Left ventricle myocardium inferior (tissue), 1 donor: ENCODE measurements around the gene MALRD1. TPM values are rescaled to one million over a fixed set of nuclear protein-coding genes. Genes with fewer than 3 reads are reported as not detected.

ENCODE experiments used
- DNase-seq: peaks from one replicate; pipeline ENCODE4 v3.0.0-alpha.2; 2020
- H3K27ac ChIP-seq: fragments of 200-600 bp; replicated peaks from 2 replicates; pipeline ENCODE4 v1.8.0; 2021
- H3K27me3 ChIP-seq: fragments of 200-600 bp; 2 replicates; pipeline ENCODE4 v1.8.0; 2021; ENCODE audit warnings: low read depth
- H3K36me3 ChIP-seq: fragments of 200-600 bp; 2 replicates; pipeline ENCODE4 v1.8.0; 2021
- H3K4me1 ChIP-seq: fragments of 200-600 bp; 2 replicates; pipeline ENCODE4 v1.8.0; 2021
- H3K4me3 ChIP-seq: fragments of 200-600 bp; 2 replicates; pipeline ENCODE4 v1.8.0; 2021; ENCODE audit warnings: mild to moderate bottlenecking, moderate library complexity
- H3K9me3 ChIP-seq: fragments of 200-600 bp; replicated peaks from 2 replicates; pipeline ENCODE4 v1.8.0; 2021
- intact Hi-C: fragments of 100-400 bp; cut with micrococcal nuclease; formaldehyde crosslinking; loops from one replicate; pipeline ENCODE4 v1.11.0; 2022
- total RNA-seq: library from RNA; stranded (reverse); fragmentation: NEBNext Ultra II Directional; extraction: Animal tissue kit (Norgen Biotek cat#: 25700); gene quantifications from one replicate; pipeline ENCODE4 v1.2.1, GENCODE V29; 2021
- TF ChIP-seq, protein P1 (sequence below): fragments of 200-600 bp; IDR thresholded peaks from 2 replicates; pipeline ENCODE4 v1.8.0; 2021; ENCODE audit warnings: antibody characterized with exemption, mild to moderate bottlenecking, borderline replicate concordance
- donor health status: DM: no; HTN: yes; CAD: no; lungs with severe emphysema.

Gene MALRD1
- total RNA-seq, 1 donor from 2014 or later = 0.47 TPM

DNA sequence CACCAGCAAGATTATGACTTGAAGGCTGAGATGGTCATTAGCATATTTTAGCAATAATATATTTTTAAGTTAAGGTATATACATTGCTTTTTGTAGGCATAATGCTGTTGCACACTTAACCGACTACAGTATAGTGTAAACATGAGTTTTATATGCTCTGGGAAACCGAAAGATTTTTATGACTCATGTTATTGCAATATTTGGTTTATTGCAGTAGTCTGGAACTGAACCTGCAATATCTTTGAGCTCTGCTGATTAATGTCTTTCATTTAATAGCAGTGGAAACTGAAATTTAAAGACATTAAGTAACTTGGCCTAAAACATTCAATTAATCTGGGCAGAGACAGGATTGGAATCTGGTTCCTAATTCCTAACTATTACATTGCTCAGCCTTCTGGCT is 500.9 kb downstream of the MALRD1 start:
- H3K9me3 ChIP-seq = peaks cover 6% of the 10 kb centered on the region
- H3K36me3 ChIP-seq = no peaks in the 10 kb centered on the region
- TF ChIP-seq, protein P1, sequence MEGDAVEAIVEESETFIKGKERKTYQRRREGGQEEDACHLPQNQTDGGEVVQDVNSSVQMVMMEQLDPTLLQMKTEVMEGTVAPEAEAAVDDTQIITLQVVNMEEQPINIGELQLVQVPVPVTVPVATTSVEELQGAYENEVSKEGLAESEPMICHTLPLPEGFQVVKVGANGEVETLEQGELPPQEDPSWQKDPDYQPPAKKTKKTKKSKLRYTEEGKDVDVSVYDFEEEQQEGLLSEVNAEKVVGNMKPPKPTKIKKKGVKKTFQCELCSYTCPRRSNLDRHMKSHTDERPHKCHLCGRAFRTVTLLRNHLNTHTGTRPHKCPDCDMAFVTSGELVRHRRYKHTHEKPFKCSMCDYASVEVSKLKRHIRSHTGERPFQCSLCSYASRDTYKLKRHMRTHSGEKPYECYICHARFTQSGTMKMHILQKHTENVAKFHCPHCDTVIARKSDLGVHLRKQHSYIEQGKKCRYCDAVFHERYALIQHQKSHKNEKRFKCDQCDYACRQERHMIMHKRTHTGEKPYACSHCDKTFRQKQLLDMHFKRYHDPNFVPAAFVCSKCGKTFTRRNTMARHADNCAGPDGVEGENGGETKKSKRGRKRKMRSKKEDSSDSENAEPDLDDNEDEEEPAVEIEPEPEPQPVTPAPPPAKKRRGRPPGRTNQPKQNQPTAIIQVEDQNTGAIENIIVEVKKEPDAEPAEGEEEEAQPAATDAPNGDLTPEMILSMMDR = no peak
- no peak overlapping the region for H3K27ac ChIP-seq
- no peak overlapping the region for H3K4me3 ChIP-seq
- no peaks in the 10 kb centered on the region for H3K4me1 ChIP-seq
- H3K27me3 ChIP-seq = no peaks in the 10 kb centered on the region
- intact Hi-C loops = no loop called here
- DNase-seq = no peak

DNA sequence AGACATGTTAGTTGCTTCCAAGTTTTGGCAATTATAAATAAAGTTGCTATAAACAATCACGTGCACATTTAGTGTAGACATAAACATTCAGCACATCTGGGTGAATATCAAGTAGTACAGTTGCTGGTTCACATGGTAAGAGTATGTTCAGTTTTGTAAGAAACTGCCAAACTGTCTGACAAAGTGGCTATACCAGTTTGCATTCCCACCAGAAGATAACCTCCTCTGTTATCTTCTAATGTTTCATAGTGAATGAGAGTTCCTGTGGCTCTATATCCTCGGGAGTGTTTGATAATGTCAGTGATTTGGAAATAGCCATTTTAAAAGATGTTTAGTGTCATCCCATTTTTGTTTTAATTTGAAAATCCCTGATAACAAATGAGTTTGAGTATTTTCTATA is 508.1 kb downstream of the MALRD1 start:
- intact Hi-C loops = no loop called here
- no peak for DNase-seq
- Histone ChIP-seq H3K4me3 (no peak overlapping the region), H3K27me3 (no peaks in the 10 kb centered on the region), H3K9me3 (peaks cover 3% of the 10 kb centered on the region), H3K36me3 (no peaks in the 10 kb centered on the region), H3K4me1 (no peaks in the 10 kb centered on the region), H3K27ac (no peak overlapping the region)
- TF ChIP-seq, protein P1 = no peak

DNA sequence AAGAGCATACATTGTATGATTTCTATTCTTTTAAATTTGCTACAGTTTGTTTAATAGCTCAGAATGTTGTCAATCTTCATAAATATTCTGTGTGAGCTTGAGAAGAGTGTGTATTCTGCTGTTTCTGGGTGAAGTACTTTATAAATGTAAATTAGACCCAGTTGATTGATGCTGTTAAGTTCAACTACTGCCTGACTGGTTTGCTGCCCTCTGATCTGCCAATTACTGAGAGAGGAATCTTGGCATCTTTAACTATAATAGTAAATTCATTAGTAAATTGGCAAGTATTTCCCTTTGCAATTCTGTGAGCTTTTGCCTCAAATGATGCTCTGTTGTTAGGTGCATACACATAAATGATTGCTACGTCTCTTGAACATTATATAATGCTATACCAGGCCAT is 512.6 kb downstream of the MALRD1 start:
- no peak overlapping the region for H3K4me3 ChIP-seq
- no peak for DNase-seq
- no peaks in the 10 kb centered on the region for H3K36me3 ChIP-seq
- H3K27me3 ChIP-seq = no peaks in the 10 kb centered on the region
- intact Hi-C loops = no loop called here
- H3K9me3 ChIP-seq = peaks cover 2% of the 10 kb centered on the region
- TF ChIP-seq, protein P1 = no peak
- H3K4me1 ChIP-seq = no peaks in the 10 kb centered on the region
- H3K27ac ChIP-seq = no peak overlapping the region

DNA sequence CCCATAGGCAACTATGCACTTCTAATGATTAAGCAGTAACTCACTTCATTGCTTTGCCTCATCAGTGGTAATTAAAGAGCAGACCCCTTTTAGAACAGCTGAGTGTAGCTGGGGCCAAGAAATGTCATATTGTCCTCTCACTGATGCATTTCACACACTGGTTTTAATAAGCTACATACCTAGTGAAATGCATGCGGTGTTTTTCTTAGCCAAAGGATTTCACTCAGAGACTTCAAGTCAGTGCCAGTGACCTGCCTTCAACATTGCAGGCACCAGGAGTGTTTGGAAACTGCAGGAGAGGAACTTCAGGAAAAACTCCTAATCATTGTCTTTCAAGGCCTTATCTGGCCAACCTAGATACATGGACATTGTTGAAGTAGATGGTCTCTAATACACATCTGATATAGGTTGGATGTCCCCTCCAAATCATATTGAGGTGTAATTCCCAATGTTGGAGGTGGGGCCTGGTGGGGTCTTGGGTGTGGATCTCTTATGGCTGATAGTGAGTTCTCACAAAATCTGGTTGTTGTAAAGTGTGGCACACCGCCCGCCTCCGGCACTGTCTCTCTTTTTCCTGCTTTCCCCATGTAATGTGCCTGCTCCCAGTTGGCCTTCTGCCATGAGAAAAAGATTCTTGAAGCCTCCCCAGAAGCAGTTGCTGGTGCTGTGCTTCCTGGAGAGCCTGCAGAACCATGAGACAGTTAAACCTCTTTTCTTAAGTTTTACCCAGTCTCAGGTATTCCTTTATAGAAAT is 515.0 kb downstream of the MALRD1 start:
- no peaks in the 10 kb centered on the region for H3K9me3 ChIP-seq
- intact Hi-C loops = no loop called here
- no peaks in the 10 kb centered on the region for H3K27me3 ChIP-seq
- no peak overlapping the region for H3K27ac ChIP-seq
- TF ChIP-seq, protein P1 = no peak
- no peak for DNase-seq
- H3K4me3 ChIP-seq = no peak overlapping the region
- no peaks in the 10 kb centered on the region for H3K36me3 ChIP-seq
- no peaks in the 10 kb centered on the region for H3K4me1 ChIP-seq

DNA sequence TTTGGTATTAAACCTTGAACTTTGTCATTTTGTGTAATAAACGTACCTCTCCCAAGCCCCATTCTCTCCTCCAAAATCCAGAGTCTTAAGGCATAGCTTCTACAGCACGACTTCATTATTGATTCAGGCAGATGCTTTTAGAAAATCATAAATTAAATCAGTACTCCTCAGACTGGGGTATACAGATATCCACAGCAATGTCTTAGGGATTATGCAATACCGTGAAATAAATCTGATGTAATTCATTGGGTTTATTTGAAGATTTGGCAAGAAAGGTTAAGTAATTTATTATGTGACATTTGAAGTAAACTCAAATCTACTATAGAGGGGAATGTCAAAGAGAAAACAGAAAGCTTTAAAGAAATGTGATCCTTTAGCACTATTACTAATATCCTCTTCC is 521.5 kb downstream of the MALRD1 start:
- intact Hi-C loops = no loop called here
- TF ChIP-seq, protein P1 = no peak
- Histone ChIP-seq H3K27ac (no peak overlapping the region), H3K4me1 (no peaks in the 10 kb centered on the region), H3K9me3 (no peaks in the 10 kb centered on the region), H3K36me3 (no peaks in the 10 kb centered on the region), H3K4me3 (no peak overlapping the region), H3K27me3 (no peaks in the 10 kb centered on the region)
- no peak for DNase-seq
